GM13977 (cell line): Measurements from ENCODE around the gene EXOC4.

Source experiments
- DNase-seq: peaks from one replicate; pipeline ENCODE4 v3.0.0; 2012; ENCODE audit warnings: low spot score
- CTCF ChIP-seq: IDR thresholded peaks from 2 replicates; pipeline ENCODE4 v1.5.1; 2012; ENCODE audit warnings: mild to moderate bottlenecking, control low read depth; ENCODE audit not compliant: insufficient read depth; ENCODE audit errors: extremely low read depth, missing control alignments
- in situ Hi-C: fragments of 300-500 bp; cut with MboI; formaldehyde crosslinking; loops from one replicate; pipeline ENCODE4 v1.12.0; 2022; ENCODE audit warnings: low sequenced_read_pairs, low pct_unique_long_range_greater_than_20kb, mixed read lengths, inconsistent platforms; ENCODE audit not compliant: unreplicated experiment

Gene EXOC4

GRCh38 chr7:133303372-133303771 is 50.5 kb downstream of the EXOC4 start:
- no peak for DNase-seq
- no peak for TF ChIP-seq CTCF
- in situ Hi-C loops, result no loop called here

GRCh38 chr7:133303931-133304330 is 51.1 kb downstream of the EXOC4 start:
- DNase-seq, result no peak
- in situ Hi-C loops, result no loop called here
- TF ChIP-seq CTCF, result no peak

GRCh38 chr7:133309333-133309732 is 56.5 kb downstream of the EXOC4 start:
- in situ Hi-C loops, result no loop called here
- TF ChIP-seq CTCF, result no peak

DNA sequence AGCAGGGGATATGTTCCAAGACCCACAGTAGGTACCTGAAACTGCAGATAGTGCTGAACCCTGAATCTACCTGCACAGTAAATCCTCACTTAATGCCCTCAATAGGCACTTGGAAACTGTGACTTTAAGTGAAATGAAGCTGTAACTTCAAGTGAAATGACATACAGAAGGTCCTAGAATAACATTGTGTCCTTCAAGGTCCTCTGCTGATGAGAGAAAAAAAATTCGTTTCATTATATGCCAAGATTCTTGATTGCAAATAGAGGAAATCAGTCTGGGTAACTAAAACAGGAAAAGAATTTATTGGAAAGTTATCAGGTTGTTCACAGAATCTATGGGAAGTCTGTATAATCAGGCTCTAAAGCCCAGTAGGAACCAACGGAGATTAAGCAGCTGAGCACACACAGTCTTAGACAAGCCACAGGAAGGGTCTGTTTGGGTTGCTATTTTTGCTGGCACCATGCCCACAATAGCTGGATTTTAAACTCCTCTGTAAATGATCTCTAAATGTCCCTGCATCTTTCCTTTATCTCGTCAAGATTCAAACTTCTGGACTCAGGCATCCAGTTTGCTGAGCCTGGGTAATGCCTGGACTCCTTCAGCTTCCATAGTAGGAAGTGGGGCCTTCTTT is 57.5 kb downstream of the EXOC4 start:
- TF ChIP-seq CTCF, result no peak
- no peak for DNase-seq
- in situ Hi-C loops, result no loop called here

More at GRCh38 chr7:133309333-133309732, 56.5 kb downstream of the EXOC4 start:
- no peak for DNase-seq

DNA sequence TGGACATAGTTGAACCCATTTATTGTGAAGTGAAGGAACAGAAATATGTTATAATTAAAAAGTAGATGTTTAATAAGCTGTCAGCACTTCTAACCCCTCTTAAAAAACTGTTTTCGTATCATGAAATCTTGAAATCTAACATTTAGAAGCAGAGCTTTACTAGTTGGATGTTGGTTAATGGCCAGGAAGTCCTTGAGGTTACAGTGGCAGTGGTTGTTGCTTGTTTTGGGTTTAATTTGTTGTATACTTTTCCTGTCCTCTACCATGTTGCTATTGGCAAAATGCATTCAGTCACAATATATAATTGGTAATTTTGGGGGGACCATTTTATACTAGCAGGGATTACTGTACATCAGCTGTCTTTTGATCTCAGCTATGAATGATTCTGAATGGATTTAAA is 60.7 kb downstream of the EXOC4 start:
- no peak for DNase-seq
- no peak for TF ChIP-seq CTCF
- in situ Hi-C loops, result no loop called here

GRCh38 chr7:133314084-133314483 is 61.2 kb downstream of the EXOC4 start:
- in situ Hi-C loops, result no loop called here
- DNase-seq, result no peak
- no peak for TF ChIP-seq CTCF

GRCh38 chr7:133315332-133316040 is 62.6 kb downstream of the EXOC4 start:
- no peak for DNase-seq
- in situ Hi-C loops, result no loop called here
- no peak for TF ChIP-seq CTCF
